ENCODE data around the gene SMARCD3.

SMARCD3 gene

DNA sequence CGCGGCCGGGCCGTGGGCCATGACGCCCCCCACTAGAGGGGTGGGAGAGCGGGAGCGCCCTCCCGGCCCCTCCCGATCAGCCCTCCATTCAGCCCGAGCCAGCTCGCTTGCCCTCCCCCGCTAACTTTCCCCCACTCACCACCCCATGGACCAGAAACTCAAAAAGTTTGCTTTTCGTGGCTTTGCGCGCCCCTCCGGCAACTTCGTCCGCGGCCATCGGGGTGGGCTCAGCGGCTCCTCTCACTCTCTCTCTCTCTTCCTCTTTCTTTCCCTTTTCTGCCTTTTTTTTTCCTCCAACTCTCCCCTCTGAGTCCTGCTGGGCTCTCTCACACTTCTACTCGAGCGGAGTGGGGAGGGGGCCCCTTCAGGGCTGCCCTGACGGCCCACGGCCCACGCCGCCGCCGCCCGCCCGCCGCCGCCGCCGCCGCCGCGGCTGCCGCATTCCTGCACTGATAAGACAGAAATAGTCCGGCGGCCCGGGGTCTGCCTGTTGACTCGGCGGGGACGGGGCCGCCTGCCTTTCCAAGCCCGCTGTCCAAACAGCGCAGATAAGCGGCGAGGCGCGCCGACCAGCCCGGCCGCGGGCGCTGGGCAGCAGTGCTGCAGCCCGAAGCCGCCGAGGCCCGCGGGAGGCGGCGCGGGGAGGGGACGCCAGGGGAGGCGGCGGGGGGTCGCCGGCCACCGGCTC lies at the start of gene SMARCD3:
Gene SMARCD3, minus strand, starts transcription at position 349 of the 688 bp plus-strand sequence. Its CDS starts 132 bp downstream, at position 217.
- peak; percentile 87 for DNase-seq

- no peak for DNase-seq
These were observed 47.9 kb upstream of the SMARCD3 start for GRCh38 chr7:151296202-151296992.

- no peak for DNase-seq
These were observed 44.4 kb upstream of the SMARCD3 start for GRCh38 chr7:151292850-151293249.

- DNase-seq: no peak
These were observed 42.7 kb upstream of the SMARCD3 start for GRCh38 chr7:151291206-151291605.

DNA sequence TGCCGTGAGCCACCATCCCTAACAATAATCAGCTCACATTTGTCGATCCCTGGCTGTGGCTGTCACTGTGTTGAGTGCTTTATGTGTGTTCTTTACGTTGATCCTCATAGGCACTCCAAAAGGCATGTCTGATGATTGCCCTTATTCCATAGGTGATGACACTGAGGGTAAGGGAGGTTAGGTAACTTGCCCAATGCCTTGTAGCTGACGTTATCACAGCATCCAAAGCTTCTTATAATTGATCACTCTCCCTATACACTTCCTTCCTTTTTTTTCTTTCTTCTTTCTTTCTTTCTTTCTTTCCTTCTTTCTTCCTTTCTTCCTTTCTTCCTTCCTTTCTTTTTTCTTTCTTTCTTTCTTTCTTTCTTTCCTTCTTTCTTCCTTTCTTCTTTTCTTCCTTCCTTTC lies 41.9 kb upstream of the SMARCD3 start:
- DNase-seq: no peak

DNA sequence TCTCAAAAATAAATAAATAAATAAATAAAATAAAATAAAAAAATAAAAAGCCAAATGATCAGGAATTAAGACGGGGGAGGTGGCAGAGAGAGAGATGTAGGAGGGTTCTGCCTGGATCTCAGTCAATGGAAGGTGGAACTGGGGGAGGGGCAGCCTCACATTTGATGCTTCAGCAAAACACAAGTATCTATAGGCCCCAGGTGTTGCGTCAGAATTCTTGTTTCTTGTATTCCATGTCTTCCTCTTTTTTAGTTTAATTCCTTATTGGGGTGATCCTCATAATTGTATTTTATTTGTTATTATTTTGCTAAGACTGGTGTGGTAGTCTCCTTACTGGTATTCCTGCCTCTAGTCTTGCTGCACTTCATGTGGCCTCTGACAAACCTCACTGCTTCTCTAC lies 41.4 kb upstream of the SMARCD3 start:
- DNase-seq: no peak

- DNase-seq: no peak
These were observed 37.7 kb upstream of the SMARCD3 start for GRCh38 chr7:151286148-151286547.

DNA sequence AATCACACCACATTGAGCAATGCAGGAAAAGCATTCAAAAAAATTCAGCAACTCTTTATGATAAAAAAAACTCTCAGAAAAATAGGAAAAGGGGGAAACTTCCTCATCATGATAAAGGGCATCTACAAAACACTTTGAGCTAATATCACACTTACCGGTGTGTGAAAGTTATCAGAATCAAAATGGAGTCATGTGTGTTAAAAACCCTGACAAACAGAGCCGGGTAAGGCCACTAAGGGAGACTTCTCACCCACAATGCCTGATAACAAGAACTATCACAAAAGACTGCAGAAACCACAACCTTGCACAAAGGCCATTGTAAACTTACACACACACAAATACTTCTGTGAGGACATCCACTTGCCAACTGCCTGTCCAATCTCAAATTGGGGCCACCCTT lies 34.8 kb upstream of the SMARCD3 start:
- DNase-seq: no peak

DNA sequence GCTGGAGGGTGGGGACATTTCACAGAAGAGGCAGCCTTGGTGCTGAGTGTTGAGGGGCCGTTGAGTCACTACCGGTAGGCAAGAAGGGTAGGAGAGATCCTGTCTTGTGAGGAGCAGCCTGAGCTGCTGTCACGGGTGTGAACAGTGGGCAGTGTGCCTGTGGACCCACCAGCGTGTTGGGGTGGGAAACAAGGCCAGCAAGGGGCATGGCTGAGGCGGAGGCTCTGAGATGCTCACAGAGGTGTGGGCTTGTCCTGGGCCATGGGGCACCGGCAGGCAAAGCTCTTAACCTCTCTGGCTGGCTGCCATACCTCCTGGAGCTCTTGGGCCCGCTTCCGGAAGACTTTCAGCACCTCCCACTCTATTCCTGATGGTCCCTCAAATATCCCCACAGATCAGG lies 33.6 kb upstream of the SMARCD3 start:
- DNase-seq: no peak

DNA sequence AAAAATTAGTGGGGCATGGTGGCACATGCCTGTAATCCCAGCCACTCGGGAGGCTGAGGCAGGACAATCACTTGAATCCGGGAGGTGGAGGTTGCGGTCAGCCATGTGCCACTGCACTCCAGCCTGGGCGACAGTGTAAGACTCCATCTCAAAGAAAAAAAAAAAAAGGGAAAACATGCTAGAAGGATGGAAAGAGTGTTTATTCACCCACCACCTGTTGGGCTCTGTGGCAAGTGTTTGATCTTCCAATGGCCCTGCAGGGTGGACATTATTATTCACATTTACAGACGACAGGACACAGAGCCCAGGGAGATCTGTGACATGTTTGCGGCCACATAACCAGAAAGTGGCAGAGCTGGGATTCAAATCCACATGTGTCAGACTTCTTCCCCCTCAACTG lies 33.2 kb upstream of the SMARCD3 start:
- DNase-seq: no peak

- no peak for DNase-seq
These were observed 32.0 kb upstream of the SMARCD3 start for GRCh38 chr7:151280388-151281019.

GRCh38 chr7:151279868-151280267 lies 31.4 kb upstream of the SMARCD3 start:
- DNase-seq: no peak

DNA sequence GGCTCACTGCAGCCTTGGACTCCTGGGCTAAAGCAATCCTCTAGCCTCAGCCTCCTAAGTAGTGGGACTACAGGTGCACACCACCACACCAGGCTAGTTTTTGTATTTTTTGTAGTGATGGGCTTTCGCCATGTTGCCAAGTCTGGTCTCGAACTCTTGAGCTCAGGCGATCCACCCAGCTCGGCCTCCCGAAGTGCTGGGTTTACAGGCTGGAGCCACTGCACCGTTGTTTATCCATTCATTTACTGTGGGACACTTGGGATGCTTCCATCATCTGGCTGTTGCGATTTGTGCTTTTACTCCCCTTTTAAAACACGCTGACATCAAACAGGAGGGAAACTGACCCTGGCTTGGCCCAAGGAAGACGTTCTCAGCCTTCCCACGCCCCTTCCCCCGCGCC lies 30.5 kb upstream of the SMARCD3 start:
- no peak for DNase-seq

DNA sequence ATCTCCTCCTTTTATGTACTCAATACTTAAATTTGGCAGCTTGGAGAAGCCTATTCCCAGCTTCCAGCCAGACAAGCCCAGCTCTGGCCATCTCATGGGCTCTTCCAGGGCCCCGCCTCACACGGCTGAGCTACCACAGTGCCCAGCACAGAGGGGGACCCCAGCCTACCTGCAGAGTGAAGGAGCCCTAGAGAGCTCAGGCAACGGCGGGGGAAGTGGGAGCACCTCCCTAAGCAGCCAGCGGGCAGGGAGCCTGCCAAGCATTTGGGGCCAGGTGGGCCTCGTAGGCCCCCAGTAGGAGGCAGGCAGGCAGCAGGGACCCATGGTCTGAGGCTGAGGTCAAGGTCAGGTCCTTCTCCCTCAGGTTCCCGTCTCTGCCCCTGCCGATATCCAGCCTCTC lies 29.1 kb upstream of the SMARCD3 start:
- DNase-seq: no peak

DNA sequence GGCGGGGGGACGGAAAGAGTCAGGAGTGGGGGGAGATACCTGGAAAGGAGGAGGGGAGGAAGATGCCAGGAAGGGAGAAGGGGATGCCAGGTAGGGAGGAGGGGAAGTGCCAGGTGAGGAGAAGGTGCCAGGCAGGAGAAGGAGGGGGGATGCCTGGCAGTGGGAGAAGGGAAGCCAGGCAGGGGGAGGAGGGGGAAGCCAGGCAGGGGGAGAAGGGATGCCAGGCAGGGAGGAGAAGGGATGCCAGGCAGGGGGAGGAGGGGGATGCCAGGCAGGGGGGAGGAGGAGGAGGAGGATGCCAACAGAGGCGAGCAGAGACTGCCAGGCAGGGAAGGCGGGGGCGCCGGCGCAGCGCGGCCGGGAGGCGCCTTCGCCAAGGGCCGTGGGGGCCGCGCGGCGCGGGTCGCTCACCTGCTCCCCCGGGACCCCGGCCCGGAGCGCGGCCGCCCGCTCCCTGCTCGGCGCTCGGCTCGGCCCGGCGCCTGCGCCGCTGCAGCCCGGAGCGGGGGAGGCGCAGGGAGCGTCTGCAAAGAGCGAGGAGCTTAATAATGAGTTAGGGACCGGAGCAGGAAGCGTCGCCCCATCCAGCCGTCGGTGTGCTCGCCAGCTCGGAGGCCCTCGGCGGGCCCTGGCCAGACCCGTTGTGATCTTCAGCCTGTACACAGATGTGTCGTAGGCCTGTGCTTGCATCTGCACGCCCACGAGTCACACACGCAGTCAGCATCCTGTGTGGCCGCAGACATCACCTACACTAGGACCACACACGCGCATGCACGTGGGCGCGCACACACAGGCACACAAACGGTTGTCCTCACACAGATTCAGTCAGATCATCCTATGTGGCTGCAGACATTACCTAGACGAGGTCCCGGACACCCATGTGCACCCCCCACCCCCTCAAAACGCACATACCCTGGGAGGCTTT lies 28.4 kb upstream of the SMARCD3 start:
- peak; percentile 80 for DNase-seq

GRCh38 chr7:151275813-151276577 lies 27.5 kb upstream of the SMARCD3 start:
- DNase-seq: no peak

DNA sequence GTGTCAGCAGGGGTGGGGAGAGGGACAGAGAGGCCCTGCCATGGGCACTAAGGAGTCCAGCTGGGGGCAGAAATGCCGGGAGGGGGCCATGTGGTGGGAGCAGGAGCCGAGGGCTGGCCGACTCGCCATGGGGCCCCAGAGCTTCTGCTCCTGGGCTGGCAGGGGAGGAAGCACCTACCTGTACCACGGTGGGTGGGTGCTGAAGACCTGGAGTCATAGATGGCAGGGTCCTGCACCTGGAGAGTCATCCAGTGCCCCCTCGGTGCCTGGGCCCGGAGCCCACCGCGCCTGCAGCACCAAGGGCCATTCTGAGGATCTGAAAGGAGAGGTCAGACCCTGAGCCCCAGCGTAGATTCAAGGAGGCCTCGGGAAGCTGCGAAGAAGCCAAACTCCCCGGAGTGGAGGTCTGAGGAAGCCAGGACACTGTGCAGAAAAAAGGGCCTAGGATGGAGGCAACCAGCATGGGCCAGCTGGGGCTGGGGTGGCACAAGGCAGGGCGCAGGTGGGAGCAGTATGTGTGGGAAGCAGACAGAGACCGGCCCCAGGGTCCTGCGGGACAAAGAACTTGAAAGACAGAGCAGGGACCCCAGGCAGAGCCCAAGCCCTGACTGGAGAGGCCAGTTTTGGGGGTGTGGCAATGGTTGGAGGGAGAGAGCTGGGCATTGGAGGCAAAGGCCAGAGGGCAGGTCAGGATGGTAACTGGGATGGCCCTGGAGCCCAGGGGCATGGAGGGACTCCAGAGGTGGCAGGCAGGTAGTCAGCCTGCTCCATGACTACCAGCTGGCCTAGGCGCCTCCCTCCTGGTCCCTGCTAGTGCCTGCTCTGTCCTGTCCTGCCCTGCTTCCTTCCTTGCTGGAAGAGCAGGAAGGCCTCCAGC lies 26.7 kb upstream of the SMARCD3 start:
- no peak for DNase-seq

DNA sequence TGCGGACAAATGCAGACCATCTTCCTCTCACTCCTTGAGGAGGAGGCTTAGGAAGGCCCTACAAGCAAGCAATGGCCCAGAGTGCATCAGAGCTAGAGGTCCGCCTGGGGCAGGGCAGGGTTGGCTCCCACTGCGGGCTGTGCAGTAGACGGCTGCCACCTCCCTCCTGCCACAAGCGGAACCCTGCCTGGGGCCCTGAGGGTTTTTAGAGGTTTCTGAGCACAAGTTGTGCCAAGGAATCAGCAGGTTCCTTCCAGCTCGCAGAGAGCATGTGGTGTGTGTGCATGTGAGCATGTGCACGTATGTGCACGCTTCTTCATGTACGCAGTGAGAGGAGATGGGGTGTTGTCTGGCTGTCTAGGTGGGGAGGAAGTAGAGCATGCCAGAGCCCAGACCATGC lies 25.9 kb upstream of the SMARCD3 start:
- no peak for DNase-seq

DNA sequence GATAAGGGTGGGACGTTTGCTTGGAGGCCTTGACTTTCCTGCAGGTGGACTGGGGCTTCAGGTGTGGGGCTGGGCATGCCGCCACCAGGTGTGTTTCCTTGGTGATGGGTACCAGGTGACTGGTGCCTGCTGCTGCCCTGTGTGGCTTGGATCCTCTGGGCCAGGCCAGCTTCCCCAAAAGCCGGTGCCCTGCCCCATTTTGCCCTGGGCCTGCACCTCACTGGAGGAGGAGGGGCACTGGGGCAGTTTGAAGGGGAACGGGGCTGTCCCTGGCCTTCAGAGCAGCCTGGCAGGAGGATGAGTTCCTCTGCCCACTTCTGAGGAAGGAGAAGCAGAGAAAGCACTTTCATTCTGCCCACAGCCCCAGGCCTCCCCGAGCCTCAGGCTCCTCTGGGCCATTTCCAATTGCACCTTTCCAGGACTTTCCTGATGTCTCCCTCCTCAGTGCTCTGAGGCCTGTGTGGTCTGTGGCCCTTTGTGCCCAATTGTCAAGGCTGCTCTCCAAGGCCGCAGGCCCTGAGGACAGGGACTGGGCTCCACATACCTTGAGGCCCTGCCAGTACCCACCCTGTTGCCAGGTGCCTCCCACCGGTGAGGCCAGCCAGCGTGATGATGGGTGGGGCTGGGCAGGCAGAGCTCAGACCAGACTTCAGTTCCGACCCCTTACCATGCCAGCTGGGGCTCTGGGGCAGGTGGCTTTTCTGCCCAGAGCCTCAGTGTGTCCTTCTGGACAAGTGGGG lies 25.3 kb upstream of the SMARCD3 start:
- no peak for DNase-seq

- DNase-seq: no peak
These were observed 24.4 kb upstream of the SMARCD3 start for GRCh38 chr7:151272877-151273276.

Data from right hindlimb (tissue), 1 donor.